HG03460 (cell line): ENCODE data around the gene GALK1.
A peak's percentile ranks its signal among the peaks of the same experiment; 100 is the strongest.
"Not testable (repeated sequence)": the region's sequence is repeated elsewhere in the genome, so short reads cannot be mapped to it uniquely, and the experiment has no call there.

Experiments used
- ATAC-seq: cut with Tn5 transposase; IDR thresholded peaks from one replicate; pipeline ENCODE4 v1.9.1; 2021; ENCODE audit not compliant: unreplicated experiment

GALK1 gene

DNA sequence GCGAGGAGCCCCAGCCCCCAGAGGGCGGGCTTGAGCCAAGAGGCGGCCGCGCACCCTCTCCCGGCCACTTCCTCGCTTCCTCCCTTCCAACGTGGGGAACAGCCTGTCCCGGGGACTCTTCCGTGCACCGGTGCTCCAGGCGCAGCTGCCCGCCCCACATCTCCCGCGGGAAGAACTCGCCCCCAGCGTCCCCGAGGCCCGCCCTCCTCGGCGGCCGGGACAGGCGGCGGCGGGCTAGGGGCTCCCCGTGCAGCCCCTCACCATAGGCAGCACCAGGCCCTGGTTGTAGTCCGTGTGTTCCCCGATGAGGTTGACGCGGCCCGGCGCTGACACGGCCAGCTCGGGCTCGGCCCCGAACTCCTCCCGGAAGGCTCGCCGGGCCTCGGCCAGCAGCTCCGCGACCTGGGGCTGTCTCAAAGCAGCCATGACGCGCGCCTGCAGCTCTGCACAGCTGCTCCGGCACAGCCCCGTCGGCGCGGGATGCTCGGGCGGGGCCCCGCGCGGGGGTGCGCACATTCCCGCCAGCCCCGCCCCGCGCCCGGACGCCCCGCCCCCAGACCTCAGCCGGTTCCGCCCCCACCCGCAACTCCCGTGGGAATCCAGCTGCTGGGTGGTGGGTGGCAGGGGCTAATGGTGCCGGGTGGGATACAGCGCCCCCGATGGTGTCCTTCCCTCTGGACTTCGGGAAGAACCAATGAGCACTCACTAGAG, at the start of gene GALK1:
GALK1 (minus strand) TSS at position 482 of the 711 bp plus-strand sequence; CDS start at position 426, 56 bp downstream.
- ATAC-seq: peak; percentile 67

DNA sequence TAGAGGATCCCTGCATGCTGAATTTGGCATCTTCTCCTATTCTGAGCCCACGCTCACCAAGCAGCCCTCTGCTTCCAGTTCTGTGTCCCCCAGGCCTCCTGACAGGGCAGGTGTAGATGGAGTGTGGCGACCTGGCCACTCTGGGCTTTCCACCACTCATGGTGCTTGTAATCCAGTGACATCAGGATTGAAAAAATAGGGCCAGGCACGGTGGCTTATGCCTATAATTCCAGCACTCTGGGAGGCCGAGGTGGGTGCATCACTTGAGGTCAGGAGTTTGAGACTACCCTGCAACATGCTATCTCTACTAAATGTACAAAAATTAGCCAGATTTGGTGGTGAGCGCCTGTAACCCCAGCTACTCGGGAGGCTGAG, 49.0 kb upstream of the GALK1 start:
- ATAC-seq: no peak

DNA sequence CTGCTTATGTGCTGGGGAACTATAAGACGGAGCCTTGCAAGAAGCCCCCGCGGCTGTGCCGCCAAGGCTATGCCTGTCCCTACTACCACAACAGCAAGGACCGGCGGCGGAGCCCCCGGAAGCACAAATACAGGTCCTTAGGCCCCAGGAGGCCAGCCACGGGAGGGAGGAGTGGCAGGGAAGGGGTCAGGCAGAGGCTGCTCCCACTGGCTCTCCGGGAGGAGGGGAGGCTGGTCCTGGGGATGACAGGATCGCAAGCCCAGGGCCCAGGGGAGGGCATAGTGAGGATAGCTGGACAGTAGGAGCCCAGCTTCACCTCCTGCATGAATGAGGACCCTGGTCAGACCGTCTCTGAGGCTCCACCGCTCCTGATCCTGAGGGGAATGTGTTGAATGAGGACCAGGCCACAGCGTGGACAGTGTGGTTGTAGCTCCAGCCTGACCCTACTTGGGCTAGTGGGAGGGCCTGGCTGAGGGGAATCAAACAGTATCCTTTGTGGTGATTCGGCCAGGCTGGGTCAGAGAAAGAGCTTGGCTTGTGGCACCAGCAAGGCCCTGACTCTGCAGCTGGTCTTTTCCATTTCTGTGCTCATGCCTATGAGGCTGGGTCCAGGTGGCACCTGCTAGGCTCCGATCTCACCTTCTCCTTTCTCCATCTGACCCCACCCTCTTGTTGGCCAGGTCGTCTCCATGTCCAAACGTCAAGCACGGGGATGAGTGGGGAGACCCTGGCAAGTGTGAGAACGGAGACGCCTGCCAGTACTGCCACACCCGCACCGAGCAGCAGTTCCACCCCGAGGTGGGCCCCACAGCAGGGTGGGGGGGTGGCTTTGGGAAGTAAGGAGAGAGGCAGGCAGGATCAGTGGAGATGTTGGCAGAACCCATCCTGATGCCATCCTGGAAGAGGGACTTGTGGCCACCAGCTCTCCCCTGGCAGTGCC, 48.4 kb upstream of the GALK1 start:
- ATAC-seq: no peak

DNA sequence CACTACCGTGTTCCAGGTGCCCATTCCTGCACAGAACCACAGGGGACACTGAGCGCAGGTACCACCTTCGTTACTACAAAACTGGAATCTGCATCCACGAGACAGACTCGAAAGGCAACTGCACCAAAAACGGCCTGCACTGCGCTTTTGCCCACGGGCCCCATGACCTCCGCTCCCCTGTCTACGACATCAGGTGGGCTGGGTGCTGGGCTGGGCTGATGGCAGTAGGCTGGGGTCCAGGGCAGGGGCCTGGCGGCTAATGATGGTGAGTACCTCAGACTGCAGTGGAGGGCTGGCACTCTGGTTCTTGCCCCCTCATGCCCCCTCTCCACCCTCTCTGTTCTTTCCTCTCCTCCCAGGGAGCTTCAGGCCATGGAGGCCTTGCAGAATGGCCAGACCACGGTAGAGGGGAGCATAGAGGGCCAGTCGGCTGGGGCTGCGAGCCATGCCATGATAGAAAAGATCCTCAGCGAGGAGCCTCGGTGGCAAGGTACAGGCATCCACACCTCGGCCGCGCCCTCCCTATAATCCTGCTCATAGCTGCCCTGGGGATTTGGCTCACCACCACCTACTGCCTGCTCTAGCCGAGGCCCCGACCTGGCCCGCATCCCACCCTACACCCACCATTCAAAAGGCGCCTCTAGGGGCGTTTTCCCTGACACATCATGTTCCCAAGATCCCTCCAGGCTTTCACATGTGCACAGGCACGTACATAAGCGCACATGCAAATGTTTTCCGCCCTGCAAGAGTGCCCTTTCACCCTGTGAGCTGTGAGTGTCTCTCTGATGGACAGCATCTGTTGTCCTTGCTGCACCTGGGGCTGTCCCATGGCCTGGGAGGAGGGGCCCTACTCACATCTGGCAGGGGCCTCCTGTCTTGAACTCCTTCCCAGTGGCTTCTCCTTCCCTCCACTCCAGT, 47.4 kb upstream of the GALK1 start:
- no peak for ATAC-seq

DNA sequence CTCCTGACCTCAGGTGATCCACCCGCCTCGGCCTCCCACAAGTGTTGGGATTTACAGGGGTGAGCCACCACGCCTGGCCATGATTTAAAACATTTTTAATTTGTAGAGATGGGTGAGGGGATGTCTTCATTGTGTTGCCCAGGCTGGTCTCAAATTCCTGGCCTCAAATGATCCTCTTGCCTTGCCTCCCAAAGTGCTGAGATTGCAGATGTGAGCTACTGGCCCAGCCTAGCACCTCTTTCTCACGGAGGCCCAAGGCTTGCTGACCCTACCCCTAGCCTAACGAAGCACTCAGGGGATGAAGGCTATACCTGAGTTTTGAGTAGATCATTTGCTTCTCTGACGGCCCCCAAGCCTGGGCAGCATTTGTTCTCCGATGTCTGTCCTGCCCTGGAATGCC, 46.2 kb upstream of the GALK1 start:
- ATAC-seq: no peak

DNA sequence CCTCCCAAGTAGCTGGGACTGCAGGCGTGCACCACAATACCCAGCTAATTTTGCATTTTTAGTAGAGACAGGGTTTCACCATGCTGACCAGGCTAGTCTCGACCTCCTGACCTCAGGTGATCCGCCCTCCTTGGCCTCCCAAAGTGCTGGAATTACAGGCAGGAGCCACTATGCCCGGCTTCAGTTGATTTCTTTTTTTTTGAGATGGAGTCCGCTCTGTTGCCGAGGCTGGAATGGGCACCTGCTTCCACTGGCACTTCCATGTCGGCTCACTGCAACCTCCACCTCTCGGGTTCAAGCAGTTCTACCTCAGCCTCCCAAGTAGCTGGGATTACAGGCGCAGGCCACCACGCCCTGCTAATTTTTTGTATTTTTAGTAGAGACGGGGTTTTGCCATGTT, 45.8 kb upstream of the GALK1 start:
- not testable (repeated sequence) for ATAC-seq

DNA sequence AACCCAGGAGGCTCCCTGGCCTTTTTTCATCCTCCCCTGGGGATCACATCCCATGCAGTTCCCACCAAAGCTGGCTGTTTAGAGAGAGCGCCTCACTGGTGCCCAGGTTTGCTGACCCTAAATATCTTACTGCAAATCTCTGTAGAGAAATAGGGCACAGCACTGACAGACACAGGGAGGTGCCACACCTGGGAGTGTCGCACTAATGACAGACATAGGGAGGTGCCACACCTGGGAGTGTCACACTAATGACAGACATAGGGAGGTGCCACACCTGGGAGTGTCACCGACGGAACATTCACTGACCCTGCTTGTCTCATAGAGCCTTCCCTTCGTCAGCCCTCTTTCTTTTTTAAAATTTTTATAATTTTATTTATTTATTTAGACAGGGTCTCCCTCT, 45.2 kb upstream of the GALK1 start:
- ATAC-seq: no peak

DNA sequence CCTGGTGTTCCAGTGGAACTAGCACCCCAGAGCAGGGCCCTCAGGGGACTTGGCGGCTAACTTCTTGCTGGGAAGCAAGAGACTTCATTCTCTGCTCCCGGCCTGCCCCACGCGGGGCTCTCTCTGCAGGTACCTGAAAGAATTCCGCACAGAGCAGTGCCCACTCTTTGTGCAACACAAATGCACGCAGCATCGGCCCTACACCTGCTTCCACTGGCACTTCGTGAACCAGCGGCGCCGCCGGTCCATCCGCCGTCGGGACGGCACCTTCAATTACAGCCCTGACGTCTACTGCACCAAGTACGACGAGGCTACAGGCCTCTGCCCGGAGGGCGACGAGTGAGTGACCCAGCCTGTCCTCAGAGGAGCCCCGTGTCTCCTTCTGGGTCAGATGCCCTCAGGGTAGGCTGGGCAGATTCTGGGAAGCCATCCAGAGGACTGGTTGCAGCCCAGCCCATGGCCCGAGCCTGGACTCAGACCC, 44.7 kb upstream of the GALK1 start:
- ATAC-seq: no peak

DNA sequence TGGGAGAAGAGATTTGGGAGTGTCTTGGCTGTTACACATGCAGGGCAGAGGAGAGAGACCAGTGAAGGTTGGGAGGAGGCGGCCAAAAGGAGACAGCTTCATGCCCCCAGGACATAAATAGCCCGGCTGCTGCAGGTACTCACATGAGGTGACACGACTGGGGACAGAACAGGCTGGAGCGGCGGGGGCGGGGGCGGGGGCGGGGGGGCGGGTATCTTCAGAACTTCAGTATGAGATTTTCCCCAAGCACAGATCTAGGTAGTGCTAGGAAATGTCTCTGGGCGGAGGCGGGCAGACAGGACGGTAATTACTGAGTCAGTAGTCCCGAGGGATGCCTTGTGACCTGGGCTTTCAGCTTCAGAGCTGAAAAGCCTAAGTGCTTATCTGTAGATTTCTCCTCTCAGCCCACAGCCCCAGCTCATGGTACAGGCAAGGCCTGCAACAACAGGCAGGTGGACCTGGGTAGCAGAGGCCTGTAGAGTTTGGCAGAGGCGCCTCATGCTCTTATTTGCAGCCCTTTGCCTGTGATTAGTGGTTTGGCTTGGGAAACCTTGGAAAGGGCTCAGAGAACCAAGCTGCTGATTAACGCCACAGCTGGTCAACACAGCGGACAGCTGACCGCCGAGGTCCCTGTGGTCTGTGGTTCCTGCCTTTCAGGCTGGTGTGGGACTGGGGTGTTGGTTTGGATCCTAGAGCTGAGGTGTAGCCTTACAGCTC, 44.1 kb upstream of the GALK1 start:
- ATAC-seq: peak; percentile 64

DNA sequence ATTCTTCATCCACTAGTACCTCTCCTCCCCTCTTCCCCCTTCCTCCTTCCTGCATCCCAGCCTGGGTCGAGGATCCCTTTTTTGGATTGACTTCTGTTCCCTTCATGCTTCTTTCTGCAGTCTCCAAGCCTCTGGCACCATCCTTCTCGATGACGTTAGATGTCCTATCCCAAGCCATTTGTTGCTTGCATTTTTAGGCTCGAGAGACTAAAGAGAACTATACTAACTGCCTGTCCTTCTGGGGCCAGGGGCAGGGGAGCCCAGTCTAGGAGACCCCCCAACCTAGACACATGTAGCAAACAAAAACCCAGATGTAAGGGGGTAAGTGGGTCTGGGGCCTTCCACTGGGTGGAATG, 43.5 kb upstream of the GALK1 start:
- ATAC-seq: peak; percentile 17

DNA sequence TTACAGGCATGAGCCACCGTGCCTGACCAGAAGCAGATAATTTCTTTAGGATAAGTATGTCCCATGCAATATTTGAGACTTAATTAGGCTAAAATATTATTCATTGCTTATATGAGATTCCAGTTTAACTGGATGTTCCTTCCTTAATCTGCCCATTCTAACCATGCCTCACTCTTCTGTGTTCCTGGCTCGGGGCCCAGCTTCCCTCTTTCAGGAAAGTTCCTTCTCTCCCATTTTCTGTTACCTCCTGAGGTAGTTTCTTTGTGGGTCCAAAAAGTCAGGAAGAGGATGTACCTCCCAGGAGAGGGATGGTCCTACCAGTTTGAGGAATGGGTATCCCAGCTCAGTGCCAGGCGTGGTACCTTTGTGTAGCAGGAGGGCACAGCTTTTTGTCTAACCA, 42.9 kb upstream of the GALK1 start:
- ATAC-seq: no peak

DNA sequence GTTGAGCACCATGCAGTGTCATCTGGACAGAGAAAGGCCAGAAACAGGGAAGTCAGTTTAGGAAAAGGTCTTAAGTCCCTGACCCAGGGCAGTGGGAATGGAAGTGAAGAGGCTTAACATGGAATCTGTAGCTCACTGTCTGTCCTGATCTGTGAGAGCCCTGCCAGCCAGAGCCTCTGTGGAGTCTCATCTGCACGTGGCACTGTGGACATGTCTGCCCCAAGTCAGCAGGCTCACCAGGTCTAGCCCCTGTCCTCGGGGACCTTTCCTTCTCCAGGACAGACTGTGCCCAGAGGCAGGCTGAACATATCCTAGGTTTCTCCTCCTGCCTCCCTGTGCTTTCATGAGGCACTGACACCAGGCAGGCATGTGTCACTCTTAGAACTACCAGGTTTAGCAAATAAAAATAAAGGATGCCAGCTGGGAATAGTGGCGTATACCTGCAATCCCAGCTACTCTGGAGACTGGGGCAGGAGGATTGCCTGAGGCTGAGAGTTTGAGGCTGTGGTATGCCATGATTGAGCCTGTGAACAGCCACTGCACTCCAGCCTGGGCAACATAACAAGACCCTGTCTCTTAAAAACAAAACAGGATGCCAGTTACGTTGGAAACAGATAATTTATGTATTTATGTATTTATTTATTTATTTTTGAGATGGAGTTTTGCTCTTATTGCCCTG, 42.0 kb upstream of the GALK1 start:
- no peak for ATAC-seq

DNA sequence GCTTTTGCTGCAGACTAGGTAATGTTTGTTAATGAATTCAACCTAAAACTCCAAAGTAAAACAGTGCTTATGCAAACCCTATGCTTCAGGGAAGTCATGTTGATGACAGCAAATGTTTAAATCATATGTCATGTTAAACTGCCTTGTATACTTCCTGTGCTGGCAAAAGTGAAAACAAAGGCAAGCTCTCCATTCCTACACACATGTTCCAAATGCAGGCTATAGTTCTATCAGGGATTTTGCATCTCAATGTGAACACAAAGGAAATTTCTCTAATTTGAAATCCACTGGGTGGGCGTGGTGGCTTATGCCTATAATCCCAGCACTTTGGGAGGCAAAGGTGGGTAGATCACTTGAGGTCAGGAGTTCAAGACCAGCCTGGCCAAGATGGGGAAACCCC, 38.9 kb upstream of the GALK1 start:
- ATAC-seq: no peak

DNA sequence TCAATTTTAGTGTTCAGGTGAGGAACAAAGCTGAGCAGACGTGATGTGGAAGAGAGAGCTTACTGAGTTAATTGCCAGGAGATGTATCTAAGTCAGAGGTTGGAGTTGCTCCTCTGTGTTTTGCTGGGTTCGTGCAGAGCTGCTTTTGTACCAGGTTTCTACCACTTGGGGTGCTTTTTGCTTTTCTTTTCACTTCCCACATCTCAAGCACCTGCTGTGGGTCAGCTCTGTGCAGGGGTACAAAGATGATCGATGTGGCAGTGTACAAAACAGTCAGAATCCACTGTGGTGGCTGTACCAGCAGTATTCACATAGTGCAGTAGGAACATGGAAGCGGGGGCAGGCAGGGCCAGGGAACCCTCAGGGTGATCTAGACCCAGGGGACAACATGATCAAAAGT, 34.4 kb upstream of the GALK1 start:
- no peak for ATAC-seq

DNA sequence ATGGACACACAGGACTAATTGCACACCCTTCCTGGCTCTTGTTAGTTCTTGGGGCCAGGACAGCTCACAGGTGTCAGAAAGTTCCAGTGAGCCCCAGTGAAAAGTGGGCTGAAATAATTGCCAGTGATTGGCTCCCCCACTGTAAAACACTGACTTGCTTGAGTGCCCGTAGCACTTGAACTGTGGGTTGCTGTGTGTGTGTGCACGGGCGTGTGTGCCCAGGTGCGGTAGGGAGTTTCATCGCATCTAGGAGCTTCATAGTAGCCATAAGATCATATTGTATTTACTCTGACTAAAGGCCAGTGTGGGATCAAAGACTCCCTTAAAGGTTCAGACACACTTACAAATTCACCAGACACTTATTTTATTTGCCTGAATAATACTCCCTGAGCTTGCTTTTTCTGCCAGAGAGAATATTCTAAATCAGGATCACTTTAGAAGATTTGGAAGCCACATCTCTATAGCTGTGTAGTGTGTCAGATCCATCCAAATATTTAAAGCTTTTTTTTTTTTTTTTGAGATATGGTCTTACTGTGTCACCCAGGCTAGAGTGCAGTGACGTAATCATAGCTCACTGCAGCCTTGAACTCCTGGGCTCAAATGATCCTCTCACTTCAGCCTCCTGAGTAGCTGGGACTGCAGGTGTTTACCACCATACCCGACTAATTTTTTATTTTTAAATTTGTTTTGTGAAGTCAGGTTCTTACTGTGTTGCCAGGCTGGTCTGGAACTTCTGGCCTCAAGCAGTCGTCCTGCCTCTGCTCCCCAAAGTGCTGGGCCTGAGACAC, 31.0 kb upstream of the GALK1 start:
- no peak for ATAC-seq

DNA sequence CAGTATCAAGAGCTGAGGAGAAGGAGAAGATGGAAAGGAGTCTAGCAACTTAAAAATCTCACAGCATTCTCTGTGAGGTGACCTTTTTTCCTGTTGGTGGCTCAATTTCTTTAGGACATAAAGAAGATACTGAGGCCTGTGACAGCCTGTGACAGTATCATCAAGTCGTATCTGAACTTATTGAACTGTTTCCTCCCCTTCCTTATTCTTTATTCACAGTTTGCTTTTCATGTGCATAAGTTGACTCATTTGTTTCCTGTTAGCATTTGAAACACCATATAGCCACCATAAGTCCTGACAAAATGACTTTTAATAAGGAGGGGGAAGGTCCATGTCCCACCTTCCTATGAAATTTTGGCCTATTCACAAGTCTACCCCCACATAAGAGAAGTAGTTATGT, 28.5 kb upstream of the GALK1 start:
- ATAC-seq: no peak

DNA sequence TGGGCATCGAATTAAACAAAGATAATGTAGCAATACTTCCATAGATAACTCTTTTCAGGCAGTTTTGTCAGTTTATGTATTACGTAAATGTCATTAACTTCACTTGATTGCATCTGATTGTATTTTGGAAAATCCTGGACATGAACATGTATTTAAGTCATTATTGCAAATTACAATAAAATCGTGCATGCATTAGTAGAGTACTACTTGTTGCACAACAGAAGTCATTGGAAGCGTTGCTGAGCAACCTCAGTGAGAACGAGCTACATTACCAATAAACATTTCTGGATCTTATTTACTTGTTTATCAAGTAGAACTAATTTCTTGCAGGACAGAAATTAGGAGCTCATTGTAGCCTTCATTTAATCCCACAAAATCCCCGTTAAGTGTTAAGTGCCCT, 26.3 kb upstream of the GALK1 start:
- ATAC-seq: no peak

DNA sequence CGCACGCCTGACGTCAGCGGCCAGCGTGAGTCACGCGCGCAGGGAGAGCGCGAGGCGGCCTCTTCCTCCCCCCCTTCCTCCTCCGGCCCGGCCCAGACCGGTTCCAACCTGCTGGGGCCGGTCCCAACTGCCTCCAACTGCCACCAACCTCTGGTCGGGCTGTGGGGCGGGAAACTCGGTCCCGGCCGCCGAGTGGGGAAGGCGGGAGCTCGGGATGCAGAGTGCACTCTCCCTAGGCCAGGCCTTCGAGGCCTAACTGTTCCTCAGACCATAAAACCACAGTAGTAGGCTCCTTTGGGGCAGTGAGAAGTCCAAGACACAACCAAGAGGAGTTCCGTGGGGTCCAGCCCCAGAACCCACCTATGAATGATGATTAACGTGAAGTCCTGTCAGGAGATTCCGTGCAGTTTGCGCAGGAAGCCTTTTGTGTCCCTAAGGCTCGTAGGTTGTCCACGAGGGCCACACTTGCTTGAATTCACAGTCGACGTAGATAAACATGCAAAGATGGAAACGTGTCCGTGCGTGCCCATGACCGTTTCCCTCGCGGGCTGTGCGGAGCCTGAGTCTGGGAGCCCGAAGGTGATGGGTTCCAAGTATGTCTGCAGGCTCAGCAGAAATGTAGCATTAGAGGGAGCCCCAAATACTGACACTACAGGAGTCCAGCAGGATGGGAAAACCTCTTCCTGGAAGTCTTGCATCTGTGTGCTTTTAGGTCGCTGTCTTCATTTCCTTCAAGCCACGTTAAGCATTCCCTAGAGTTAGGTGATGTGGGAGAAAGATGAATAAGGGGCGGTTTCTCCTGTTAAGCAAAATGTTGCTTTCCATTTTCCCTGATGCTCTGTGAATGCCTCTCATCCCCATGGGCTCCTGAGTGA, 20.3 kb upstream of the GALK1 start:
- ATAC-seq: peak; percentile 62
